HepG2 (cell line): Measurements from ENCODE around the gene SLC2A2. TPM values are rescaled to one million over a fixed set of nuclear protein-coding genes. Genes with fewer than 3 reads are reported as not detected.
A peak's percentile ranks its signal among the peaks of the same experiment; 100 is the strongest.
"Not testable (repeated sequence)": the region's sequence is repeated elsewhere in the genome, so short reads cannot be mapped to it uniquely, and the experiment has no call there.

Experiments
- ATAC-seq: fragments of 200-7000 bp; cut with Tn5 transposase; 3 replicates; pipeline ENCODE4 v1.9.1; 2020; ENCODE audit warnings: mild to moderate bottlenecking, moderate library complexity
- BruUV-seq: library from RNA; stranded (reverse); fragments of 400-500 nt; replicated peaks from 2 replicates; lab custom pipeline; 2021; lab: Mats Ljungman, UMichigan
- CTCF ChIA-PET: fragments of 300-600 bp; formaldehyde crosslinking; extraction: SDS; loops from one replicate; lab custom pipeline; 2021; ENCODE audit warnings: low total read pairs, inconsistent platforms, low intra/inter-chr PET ratio; lab: Yijun Ruan, JAX
- POLR2A ChIA-PET: fragments of 350-600 bp; sonication (Branson Sonifier 250); formaldehyde crosslinking; loops from one replicate; lab custom pipeline; 2020; ENCODE audit warnings: antibody characterized with exemption, inconsistent platforms; lab: Yijun Ruan, JAX
- DNase-seq: peaks from one replicate; pipeline ENCODE4 v3.0.0-alpha.2; 2015; ENCODE audit warnings: low spot score
- FAIRE-seq: peaks from 3 replicates; lab custom pipeline; 2011; peaks lifted over from hg19 to GRCh38; lab: Jason Lieb, UNC
- H2AFZ ChIP-seq: one replicate; pipeline ENCODE4 v1.6.1; 2011; ENCODE audit warnings: low read length, inconsistent platforms
- H3K27ac ChIP-seq: fragments of 300-600 bp; 3 replicates; pipeline ENCODE4 v1.8.0; 2011; ENCODE audit warnings: mixed run types, mild to moderate bottlenecking, mixed read lengths, low read length, inconsistent platforms; ENCODE audit not compliant: insufficient read depth; ENCODE audit errors: extremely low read length
- H3K27me3 ChIP-seq, 2 experiments: fragments of 200-600 bp in 1 of 2; 2 replicates in 1 of 2; 3 replicates in 1 of 2; pipeline versions ENCODE4 v1.6.0 to v1.8.0; 2011; ENCODE audit warnings: low read length in 2 of 2, mild to moderate bottlenecking in 2 of 2, moderate library complexity in 2 of 2, inconsistent platforms in 1 of 2; ENCODE audit not compliant: insufficient read depth in 2 of 2, control insufficient read depth in 1 of 2
- H3K36me3 ChIP-seq, 2 experiments: fragments of 200-600 bp in 1 of 2; replicated peaks in 1 of 2; 2 replicates in 1 of 2; 3 replicates in 1 of 2; pipeline versions ENCODE4 v1.5.1 to v1.8.0; 2011; ENCODE audit warnings: low read length in 2 of 2, inconsistent platforms in 1 of 2; ENCODE audit not compliant: insufficient read depth in 2 of 2, control insufficient read depth in 1 of 2
- H3K4me1 ChIP-seq: 2 replicates; pipeline ENCODE4 v1.5.1; 2012; ENCODE audit warnings: low read length, inconsistent platforms; ENCODE audit not compliant: insufficient read depth
- H3K4me2 ChIP-seq: 2 replicates; pipeline ENCODE4 v1.6.0; 2011; ENCODE audit warnings: low read depth, low read length, inconsistent platforms
- H3K4me3 ChIP-seq, 3 experiments: fragments of 200-600 bp in 1 of 3; sonication (generic), shearing (Covaris generic) in 1 of 3; replicated peaks in 1 of 3; 2 replicates each; pipeline ENCODE4 v1.5.1; 2011 to 2016; ENCODE audit warnings: low read length in 3 of 3, inconsistent platforms in 2 of 3, low read depth in 2 of 3, mild to moderate bottlenecking in 2 of 3, control low read depth in 1 of 3, mixed read lengths in 1 of 3; ENCODE audit not compliant: insufficient read depth in 1 of 3
- H3K79me2 ChIP-seq: one replicate; pipeline ENCODE4 v1.6.1; 2011; ENCODE audit warnings: low read length, inconsistent platforms; ENCODE audit not compliant: insufficient read depth
- H3K9ac ChIP-seq: 2 replicates; pipeline ENCODE4 v1.6.0; 2011; ENCODE audit warnings: mild to moderate bottlenecking, low read depth, low read length, inconsistent platforms; ENCODE audit not compliant: insufficient read depth
- H3K9me3 ChIP-seq: 2 replicates; pipeline ENCODE4 v1.5.1; 2012; ENCODE audit warnings: mild to moderate bottlenecking, low read length
- H4K20me1 ChIP-seq: 2 replicates; pipeline ENCODE4 v1.6.0; 2011; ENCODE audit warnings: inconsistent platforms, mild to moderate bottlenecking, low read length, moderate library complexity; ENCODE audit not compliant: insufficient read depth
- FOXA1 ChIP-seq, 2 experiments: fragments of 450-650 bp in 1 of 2; sonication (generic) in 1 of 2; formaldehyde crosslinking in 1 of 2; IDR thresholded peaks; 2 replicates each; pipeline versions ENCODE4 v1.4.0 to v1.6.1; 2016 to 2020; ENCODE audit warnings: missing genetic modification reagents in 1 of 2
- GABPA ChIP-seq, 2 experiments: IDR thresholded peaks; 2 replicates each; pipeline ENCODE4 v1.6.1; 2011 to 2016; ENCODE audit warnings: low read depth in 2 of 2, low read length in 1 of 2, missing biosample characterization in 1 of 2, missing genetic modification characterization in 1 of 2
- HMG20B ChIP-seq: conservative IDR thresholded peaks from 2 replicates; pipeline ENCODE4 v1.6.1; 2016; ENCODE audit warnings: missing genetic modification reagents, missing compliant biosample characterization
- HNRNPH1 ChIP-seq: fragments of 200-400 bp; formaldehyde crosslinking; optimal IDR thresholded peaks from 2 replicates; pipeline ENCODE3; 2017; ENCODE audit warnings: mild to moderate bottlenecking, low read depth, low read length
- KDM6A ChIP-seq: IDR thresholded peaks from 2 replicates; pipeline ENCODE4 v1.6.1; 2016; ENCODE audit warnings: low read depth
- PPARG ChIP-seq: conservative IDR thresholded peaks from 2 replicates; pipeline ENCODE4 v1.6.1; 2016; ENCODE audit warnings: missing biosample characterization, missing genetic modification reagents
- SIX4 ChIP-seq: sonication (generic); formaldehyde crosslinking; IDR thresholded peaks from 2 replicates; pipeline ENCODE4 v1.4.0; 2020; ENCODE audit warnings: missing genetic modification reagents
- TCF7 ChIP-seq: sonication (generic); IDR thresholded peaks from 2 replicates; pipeline ENCODE4 v1.6.1; 2016; ENCODE audit warnings: antibody characterized with exemption, low read depth
- ZFP1 ChIP-seq: IDR thresholded peaks from 2 replicates; pipeline ENCODE4 v1.6.1; 2016
- ZNF224 ChIP-seq: sonication (generic); formaldehyde crosslinking; IDR thresholded peaks from 2 replicates; pipeline ENCODE4 v1.5.0; 2020; ENCODE audit warnings: mild to moderate bottlenecking, missing genetic modification reagents
- ZNF788 ChIP-seq: sonication (generic); formaldehyde crosslinking; IDR thresholded peaks from 2 replicates; pipeline ENCODE4 v1.5.0; 2020; ENCODE audit warnings: mild to moderate bottlenecking, missing genetic modification reagents, borderline replicate concordance
- in situ Hi-C: cut with HindIII; loops from 2 replicates; pipeline ENCODE4 v1.10.0; 2017; ENCODE audit warnings: low pct_unique_long_range_greater_than_20kb; ENCODE audit not compliant: extremely low pct_ligation_motif_present
- intact Hi-C: fragments of 100-400 bp; cut with micrococcal nuclease; formaldehyde crosslinking; loops from one replicate; pipeline ENCODE4 v1.10.0; 2022; ENCODE audit not compliant: unreplicated experiment
- polyA plus RNA-seq, 8 experiments: library from polyadenylated mRNA; depleted of rRNA in 3 of 8; stranded (reverse) in 7 of 8; unstranded in 1 of 8; fragments of >200 nt; fragmentation: Illumina TruSeq in 4 of 8; extraction: Trizol in 4 of 8; gene quantifications; 2 replicates each; pipeline versions ENCODE4 v1.2.1 to v1.2.3, GENCODE V29; 2011 to 2016; ENCODE audit warnings: low read depth in 4 of 8, missing spikeins in 1 of 8, mixed read lengths in 1 of 8; ENCODE audit not compliant: insufficient read depth in 1 of 8
- total RNA-seq, 5 experiments: library from RNA; depleted of rRNA; stranded (reverse); fragments of >200 nt; fragmentation: Illumina TruSeq; extraction: Trizol; gene quantifications; 2 replicates each; pipeline ENCODE4 v1.2.3, GENCODE V29; 2016; ENCODE audit warnings: low read depth in 1 of 5
- TF ChIP-seq, protein P1 (sequence below): sonication (generic); formaldehyde crosslinking; IDR thresholded peaks from 2 replicates; pipeline ENCODE4 v1.4.0; 2020; ENCODE audit warnings: mild to moderate bottlenecking, missing genetic modification reagents, borderline replicate concordance
- TF ChIP-seq, protein P2 (sequence below), 2 experiments: sonication (generic) in 1 of 2; formaldehyde crosslinking in 1 of 2; IDR thresholded peaks; 2 replicates each; pipeline versions ENCODE4 v1.4.0 to v1.6.1; 2018 to 2020; ENCODE audit warnings: missing genetic modification reagents in 2 of 2, borderline replicate concordance in 1 of 2, low read depth in 1 of 2, mild to moderate bottlenecking in 1 of 2, missing biosample characterization in 1 of 2
- TF ChIP-seq, protein P3 (sequence below): IDR thresholded peaks from 2 replicates; pipeline ENCODE4 v1.6.1; 2016
- TF ChIP-seq, protein P4 (sequence below): IDR thresholded peaks from 2 replicates; pipeline ENCODE4 v1.6.1; 2016; ENCODE audit warnings: mild to moderate bottlenecking

Gene SLC2A2
- total and polyA plus RNA-seq, 2 of the 13 experiments (the other 11 are each of a cell fraction or from before 2014, with no cell fraction given): 19.5 to 23.2 TPM

DNA sequence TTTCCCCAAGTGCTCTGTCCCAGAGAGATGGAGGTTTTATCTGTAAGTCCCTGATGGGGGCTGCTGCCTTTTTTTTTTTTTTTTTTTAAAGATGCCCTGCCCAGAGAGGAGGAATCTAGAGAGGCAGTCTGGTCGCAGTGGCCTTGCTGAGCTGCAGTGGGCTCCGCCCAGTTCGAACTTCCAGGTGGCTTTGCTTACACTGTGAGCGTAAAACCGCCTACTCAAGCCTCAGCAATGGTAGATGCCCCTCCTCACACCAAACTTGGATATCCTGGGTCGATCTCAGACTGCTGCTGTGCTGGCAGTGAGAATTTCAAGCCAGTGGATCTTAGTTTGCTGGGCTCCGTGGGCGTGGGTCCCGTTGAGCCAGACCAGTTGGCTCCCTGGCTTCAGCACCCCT, 51.6 kb downstream of the SLC2A2 start (continued):
- TF ChIP-seq, protein P1, sequence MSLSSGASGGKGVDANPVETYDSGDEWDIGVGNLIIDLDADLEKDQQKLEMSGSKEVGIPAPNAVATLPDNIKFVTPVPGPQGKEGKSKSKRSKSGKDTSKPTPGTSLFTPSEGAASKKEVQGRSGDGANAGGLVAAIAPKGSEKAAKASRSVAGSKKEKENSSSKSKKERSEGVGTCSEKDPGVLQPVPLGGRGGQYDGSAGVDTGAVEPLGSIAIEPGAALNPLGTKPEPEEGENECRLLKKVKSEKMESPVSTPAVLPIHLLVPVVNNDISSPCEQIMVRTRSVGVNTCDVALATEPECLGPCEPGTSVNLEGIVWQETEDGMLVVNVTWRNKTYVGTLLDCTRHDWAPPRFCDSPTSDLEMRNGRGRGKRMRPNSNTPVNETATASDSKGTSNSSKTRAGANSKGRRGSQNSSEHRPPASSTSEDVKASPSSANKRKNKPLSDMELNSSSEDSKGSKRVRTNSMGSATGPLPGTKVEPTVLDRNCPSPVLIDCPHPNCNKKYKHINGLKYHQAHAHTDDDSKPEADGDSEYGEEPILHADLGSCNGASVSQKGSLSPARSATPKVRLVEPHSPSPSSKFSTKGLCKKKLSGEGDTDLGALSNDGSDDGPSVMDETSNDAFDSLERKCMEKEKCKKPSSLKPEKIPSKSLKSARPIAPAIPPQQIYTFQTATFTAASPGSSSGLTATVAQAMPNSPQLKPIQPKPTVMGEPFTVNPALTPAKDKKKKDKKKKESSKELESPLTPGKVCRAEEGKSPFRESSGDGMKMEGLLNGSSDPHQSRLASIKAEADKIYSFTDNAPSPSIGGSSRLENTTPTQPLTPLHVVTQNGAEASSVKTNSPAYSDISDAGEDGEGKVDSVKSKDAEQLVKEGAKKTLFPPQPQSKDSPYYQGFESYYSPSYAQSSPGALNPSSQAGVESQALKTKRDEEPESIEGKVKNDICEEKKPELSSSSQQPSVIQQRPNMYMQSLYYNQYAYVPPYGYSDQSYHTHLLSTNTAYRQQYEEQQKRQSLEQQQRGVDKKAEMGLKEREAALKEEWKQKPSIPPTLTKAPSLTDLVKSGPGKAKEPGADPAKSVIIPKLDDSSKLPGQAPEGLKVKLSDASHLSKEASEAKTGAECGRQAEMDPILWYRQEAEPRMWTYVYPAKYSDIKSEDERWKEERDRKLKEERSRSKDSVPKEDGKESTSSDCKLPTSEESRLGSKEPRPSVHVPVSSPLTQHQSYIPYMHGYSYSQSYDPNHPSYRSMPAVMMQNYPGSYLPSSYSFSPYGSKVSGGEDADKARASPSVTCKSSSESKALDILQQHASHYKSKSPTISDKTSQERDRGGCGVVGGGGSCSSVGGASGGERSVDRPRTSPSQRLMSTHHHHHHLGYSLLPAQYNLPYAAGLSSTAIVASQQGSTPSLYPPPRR (CRISPR knock-in tag): no peak
- TF ChIP-seq HNRNPH1 (no peak), SIX4 (no peak), ZNF788 (CRISPR knock-in tag) (no peak), ZNF224 (CRISPR knock-in tag) (0 out of 2 replicates have a peak, but pooled peaks have one; percentile 21)

DNA sequence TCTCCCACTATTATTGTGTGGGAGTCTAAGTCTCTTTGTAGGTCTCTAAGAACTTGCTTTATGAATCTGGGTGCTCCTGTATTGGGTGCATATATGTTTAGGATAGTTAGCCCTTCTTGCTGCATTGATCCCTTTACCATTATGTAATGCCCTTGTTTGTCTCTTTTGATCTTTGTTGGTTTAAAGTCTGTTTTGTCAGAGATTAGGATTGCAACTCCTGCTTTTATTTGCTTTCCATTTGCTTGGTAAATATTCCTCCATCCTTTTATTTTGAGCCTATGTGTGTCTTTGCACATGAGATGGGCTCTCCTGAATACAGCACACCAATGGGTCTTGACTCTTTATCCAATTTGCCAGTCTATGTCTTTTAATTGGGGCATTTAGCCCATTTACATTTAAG, 53.6 kb downstream of the SLC2A2 start:
- H4K20me1 ChIP-seq; H3K9ac ChIP-seq; FAIRE-seq; in situ Hi-C loops; H3K4me3 ChIP-seq; H3K79me2 ChIP-seq; ATAC-seq; H3K4me2 ChIP-seq; H3K27me3 ChIP-seq; CTCF ChIA-PET; H3K36me3 ChIP-seq; BruUV-seq; H2AFZ ChIP-seq; TF ChIP-seq GABPA (IDR thresholded peaks at IDR 0.05; ENCODE audit: low read depth, low read length): not testable (repeated sequence)
- Histone ChIP-seq H3K27ac (peak overlapping the region; percentile 40), H3K9me3 (peaks cover 17% of the 10 kb centered on the region), H3K4me1 (peaks cover 56% of the 10 kb centered on the region)
- POLR2A ChIA-PET: interaction anchor here (0.8 kb wide), 2 partner anchors 25 to 41 kb away, joined by 3 to 6 read pairs; no protein-coding TSS in a partner anchor
- intact Hi-C loops: loop anchor here (1.0 kb wide), 1 partner anchor 28 kb away; no protein-coding TSS in a partner anchor
- DNase-seq: peak; percentile 53
- TF ChIP-seq KDM6A (CRISPR knock-in tag) (peak; percentile 66; the same call in 1 of the 2 replicates), PPARG (CRISPR knock-in tag) (peak; percentile 76), TCF7 (peak; percentile 92), FOXA1 (IDR thresholded peaks at IDR 0.05) (peak; percentile 87), FOXA1 (CRISPR knock-in tag; IDR thresholded peaks at IDR 0.05) (peak; percentile 89), HMG20B (peak; percentile 73; the same call in 1 of the 2 replicates), GABPA (CRISPR knock-in tag; IDR thresholded peaks at IDR 0.05; ENCODE audit: low read depth) (peak; percentile 27), ZFP1 (peak; percentile 94)
- TF ChIP-seq, protein P2, sequence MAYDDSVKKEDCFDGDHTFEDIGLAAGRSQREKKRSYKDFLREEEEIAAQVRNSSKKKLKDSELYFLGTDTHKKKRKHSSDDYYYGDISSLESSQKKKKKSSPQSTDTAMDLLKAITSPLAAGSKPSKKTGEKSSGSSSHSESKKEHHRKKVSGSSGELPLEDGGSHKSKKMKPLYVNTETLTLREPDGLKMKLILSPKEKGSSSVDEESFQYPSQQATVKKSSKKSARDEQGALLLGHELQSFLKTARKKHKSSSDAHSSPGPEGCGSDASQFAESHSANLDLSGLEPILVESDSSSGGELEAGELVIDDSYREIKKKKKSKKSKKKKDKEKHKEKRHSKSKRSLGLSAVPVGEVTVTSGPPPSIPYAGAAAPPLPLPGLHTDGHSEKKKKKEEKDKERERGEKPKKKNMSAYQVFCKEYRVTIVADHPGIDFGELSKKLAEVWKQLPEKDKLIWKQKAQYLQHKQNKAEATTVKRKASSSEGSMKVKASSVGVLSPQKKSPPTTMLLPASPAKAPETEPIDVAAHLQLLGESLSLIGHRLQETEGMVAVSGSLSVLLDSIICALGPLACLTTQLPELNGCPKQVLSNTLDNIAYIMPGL (CRISPR knock-in tag; IDR thresholded peaks at IDR 0.05; ENCODE audit: borderline replicate concordance in 1 of 2, low read depth in 1 of 2): 0 out of 4 replicates have a peak, but pooled peaks of 1 of the 2 experiments have one; percentile 25
- TF ChIP-seq, protein P3, sequence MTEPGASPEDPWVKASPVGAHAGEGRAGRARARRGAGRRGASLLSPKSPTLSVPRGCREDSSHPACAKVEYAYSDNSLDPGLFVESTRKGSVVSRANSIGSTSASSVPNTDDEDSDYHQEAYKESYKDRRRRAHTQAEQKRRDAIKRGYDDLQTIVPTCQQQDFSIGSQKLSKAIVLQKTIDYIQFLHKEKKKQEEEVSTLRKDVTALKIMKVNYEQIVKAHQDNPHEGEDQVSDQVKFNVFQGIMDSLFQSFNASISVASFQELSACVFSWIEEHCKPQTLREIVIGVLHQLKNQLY (CRISPR knock-in tag): peak; percentile 47; the same call in 1 of the 2 replicates
- TF ChIP-seq, protein P4, sequence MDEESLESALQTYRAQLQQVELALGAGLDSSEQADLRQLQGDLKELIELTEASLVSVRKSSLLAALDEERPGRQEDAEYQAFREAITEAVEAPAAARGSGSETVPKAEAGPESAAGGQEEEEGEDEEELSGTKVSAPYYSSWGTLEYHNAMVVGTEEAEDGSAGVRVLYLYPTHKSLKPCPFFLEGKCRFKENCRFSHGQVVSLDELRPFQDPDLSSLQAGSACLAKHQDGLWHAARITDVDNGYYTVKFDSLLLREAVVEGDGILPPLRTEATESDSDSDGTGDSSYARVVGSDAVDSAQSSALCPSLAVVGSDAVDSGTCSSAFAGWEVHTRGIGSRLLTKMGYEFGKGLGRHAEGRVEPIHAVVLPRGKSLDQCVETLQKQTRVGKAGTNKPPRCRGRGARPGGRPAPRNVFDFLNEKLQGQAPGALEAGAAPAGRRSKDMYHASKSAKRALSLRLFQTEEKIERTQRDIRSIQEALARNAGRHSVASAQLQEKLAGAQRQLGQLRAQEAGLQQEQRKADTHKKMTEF (CRISPR knock-in tag): peak; percentile 98
